GM20000 (cell line): ENCODE measurements around the gene DNAL1.

Experiments
- DNase-seq: peaks from one replicate; pipeline ENCODE4 v3.0.0; 2012; ENCODE audit warnings: low spot score
- CTCF ChIP-seq: IDR thresholded peaks from 2 replicates; pipeline ENCODE4 v1.5.1; 2012; ENCODE audit warnings: mild to moderate bottlenecking, control low read depth; ENCODE audit errors: extremely low read depth, missing control alignments

Gene DNAL1

GRCh38 chr14:73751157-73751691 is 106.4 kb downstream of the DNAL1 start:
- TF ChIP-seq CTCF, result no peak
- DNase-seq, result no peak

- TF ChIP-seq CTCF, result no peak
- DNase-seq, result peak; percentile 18
These were observed 107.7 kb downstream of the DNAL1 start for GRCh38 chr14:73752297-73752992.
